Subcutaneous abdominal adipose tissue (tissue), 5 donors: ENCODE data around the gene PHLDA1.

Source experiments
- H3K27ac ChIP-seq: one replicate; pipeline ENCODE4 v1.7.0; 2013; ENCODE audit warnings: low read depth, mild to moderate bottlenecking, inconsistent platforms, low read length, moderate library complexity
- H3K27me3 ChIP-seq, 5 donors: one replicate each; pipeline ENCODE4 v1.7.0; 2013; ENCODE audit warnings: low read length in 5 of 5, inconsistent platforms in 1 of 5; ENCODE audit not compliant: control insufficient read depth in 5 of 5, insufficient read depth in 4 of 5
- H3K36me3 ChIP-seq, 5 donors: one replicate each; pipeline ENCODE4 v1.7.0; 2013; ENCODE audit warnings: low read length in 5 of 5; ENCODE audit not compliant: control insufficient read depth in 5 of 5, insufficient read depth in 5 of 5
- H3K4me1 ChIP-seq, 5 donors: one replicate each; pipeline ENCODE4 v1.7.0; 2013; ENCODE audit warnings: low read length in 5 of 5, mild to moderate bottlenecking in 3 of 5, moderate library complexity in 1 of 5; ENCODE audit not compliant: control insufficient read depth in 5 of 5, insufficient read depth in 5 of 5
- H3K4me3 ChIP-seq, 5 donors: one replicate each; pipeline ENCODE4 v1.7.0; 2013; ENCODE audit warnings: low read length in 5 of 5, low read depth in 1 of 5
- H3K9ac ChIP-seq, 5 donors: one replicate each; pipeline ENCODE4 v1.7.0; 2013; ENCODE audit warnings: low read length in 5 of 5, mild to moderate bottlenecking in 4 of 5, moderate library complexity in 3 of 5
- H3K9me3 ChIP-seq, 5 donors: one replicate each; pipeline ENCODE4 v1.7.0; 2013; ENCODE audit warnings: low read length in 5 of 5; ENCODE audit not compliant: control insufficient read depth in 5 of 5
- donor health status: healthy.
- donor health status: healthy.
- donor health status: healthy.
- donor health status: healthy.
- donor health status: healthy.

PHLDA1 gene

DNA sequence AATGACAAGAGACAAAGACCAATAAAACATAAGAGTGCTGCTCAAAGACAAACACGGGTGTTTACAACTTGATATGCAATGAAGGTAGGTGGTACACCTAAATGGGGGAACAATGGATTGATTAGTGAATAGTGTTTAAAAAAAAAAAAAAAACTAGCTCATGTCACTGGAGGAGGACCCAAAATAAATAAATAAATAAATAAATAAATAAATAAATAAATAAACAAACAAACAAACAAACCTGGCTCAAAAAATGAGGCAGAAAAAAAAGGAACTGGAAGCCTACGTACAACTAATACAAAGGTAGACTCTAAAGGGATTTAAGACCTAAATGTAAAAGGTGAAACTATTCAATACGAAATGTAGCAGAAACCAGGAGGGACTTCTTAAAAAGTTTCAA, 34.3 kb upstream of the PHLDA1 start:
- Histone ChIP-seq H3K27ac (no peak overlapping the region), H3K9me3 (peaks cover 0 to 13% (median 7%) of the 10 kb centered on the region in 5 donors), H3K27me3 (no peaks in the 10 kb centered on the region), H3K4me3 (no peak overlapping the region), H3K36me3 (peaks cover 12 to 41% (median 26%) of the 10 kb centered on the region in 5 donors), H3K4me1 (no peaks in the 10 kb centered on the region), H3K9ac (no peak overlapping the region)

DNA sequence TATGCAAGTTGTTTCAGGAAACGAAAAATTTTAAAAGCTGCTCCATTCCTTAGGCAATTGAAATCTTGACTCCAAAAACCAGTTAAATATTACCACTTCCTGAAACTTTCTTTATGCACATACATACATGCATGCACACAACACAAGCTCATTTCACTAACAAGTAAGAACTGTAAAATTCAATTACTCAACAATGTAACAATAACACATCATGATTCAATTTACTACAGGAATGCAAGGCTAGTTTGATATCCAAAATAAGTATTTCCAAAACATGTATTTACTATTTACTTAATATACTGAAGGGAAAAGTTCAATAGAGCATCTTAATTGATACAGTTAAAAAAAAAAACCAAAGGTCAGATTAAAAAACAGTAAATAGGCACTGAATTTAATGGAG, 33.3 kb upstream of the PHLDA1 start:
- peaks cover 0 to 13% (median 7%) of the 10 kb centered on the region in 5 donors for H3K9me3 ChIP-seq
- H3K27ac ChIP-seq: no peak overlapping the region
- H3K36me3 ChIP-seq: peaks cover 9 to 41% (median 25%) of the 10 kb centered on the region in 5 donors
- H3K4me3 ChIP-seq: no peak overlapping the region
- no peaks in the 10 kb centered on the region for H3K27me3 ChIP-seq
- H3K4me1 ChIP-seq: no peaks in the 10 kb centered on the region
- H3K9ac ChIP-seq: no peak overlapping the region

DNA sequence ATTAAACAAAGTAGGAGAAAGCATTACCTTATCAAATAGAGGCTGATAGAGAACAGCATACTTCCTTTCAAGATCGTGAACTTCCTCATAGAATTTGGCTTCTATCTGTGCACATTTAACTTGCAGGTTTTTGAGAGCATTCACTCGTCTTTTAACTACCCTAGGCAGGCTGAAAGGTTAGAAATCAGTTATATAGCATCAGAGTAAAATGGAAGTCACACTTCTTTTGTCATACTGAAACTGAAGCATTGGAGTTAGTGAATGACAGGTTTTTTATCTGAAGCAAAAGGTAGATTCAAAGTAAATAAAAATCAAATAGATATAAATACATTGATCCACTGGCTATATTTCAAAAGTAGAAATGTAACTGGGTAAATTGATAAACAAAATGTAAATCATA, 28.5 kb upstream of the PHLDA1 start:
- H3K36me3 ChIP-seq: peaks cover 23 to 65% (median 45%) of the 10 kb centered on the region in 5 donors
- H3K27ac ChIP-seq: no peak overlapping the region
- no peak overlapping the region for H3K9ac ChIP-seq
- no peaks in the 10 kb centered on the region for H3K4me1 ChIP-seq
- H3K27me3 ChIP-seq: no peaks in the 10 kb centered on the region
- peaks cover 0 to 10% (median 6%) of the 10 kb centered on the region in 5 donors for H3K9me3 ChIP-seq
- H3K4me3 ChIP-seq: no peak overlapping the region

DNA sequence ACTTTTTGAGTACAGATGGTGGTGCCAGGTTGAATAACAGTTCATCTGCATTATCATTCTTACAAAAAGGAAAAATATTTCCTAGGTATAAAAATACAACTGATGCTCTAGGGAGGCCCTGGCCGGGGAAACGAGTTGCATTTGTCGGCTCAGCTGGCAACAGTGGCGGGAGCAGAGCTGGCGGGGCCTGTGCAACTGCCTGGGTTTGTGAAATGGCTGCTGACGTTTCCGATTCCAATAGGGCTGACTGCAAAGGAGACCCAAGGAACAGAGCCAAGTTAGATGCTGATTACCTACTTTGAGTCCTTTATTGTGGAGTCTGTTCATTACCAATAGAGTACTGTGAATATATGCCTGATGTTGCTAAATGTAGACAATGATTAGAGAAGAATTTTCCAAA, 25.8 kb upstream of the PHLDA1 start:
- no peaks in the 10 kb centered on the region for H3K27me3 ChIP-seq
- peaks cover 41 to 81% (median 60%) of the 10 kb centered on the region in 5 donors for H3K36me3 ChIP-seq
- H3K9me3 ChIP-seq: no peaks in the 10 kb centered on the region
- H3K27ac ChIP-seq: no peak overlapping the region
- no peaks in the 10 kb centered on the region for H3K4me1 ChIP-seq
- H3K9ac ChIP-seq: no peak overlapping the region
- no peak overlapping the region for H3K4me3 ChIP-seq

DNA sequence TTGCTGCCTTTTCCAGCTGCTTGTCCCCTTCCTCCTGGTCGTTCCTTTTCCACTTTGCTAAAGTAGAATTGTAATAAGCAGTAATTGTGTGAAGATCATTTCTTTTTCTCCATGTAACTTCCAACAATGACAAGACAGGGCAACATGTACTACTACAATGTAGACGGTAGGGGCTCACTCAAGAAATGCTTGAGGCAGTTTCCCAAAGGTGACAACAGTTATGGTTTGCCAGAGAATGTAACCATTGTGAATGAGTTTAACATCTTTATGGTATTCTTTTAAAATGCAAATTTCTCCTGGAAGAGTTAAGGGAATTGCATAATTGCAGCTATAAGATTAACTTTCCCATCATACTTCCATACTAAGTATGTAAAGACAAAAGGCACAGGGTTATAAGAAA, 23.8 kb upstream of the PHLDA1 start:
- Histone ChIP-seq H3K4me3 (no peak overlapping the region), H3K9me3 (no peaks in the 10 kb centered on the region), H3K4me1 (no peaks in the 10 kb centered on the region), H3K9ac (no peak overlapping the region), H3K27ac (no peak overlapping the region), H3K27me3 (no peaks in the 10 kb centered on the region), H3K36me3 (peaks cover 36 to 78% (median 56%) of the 10 kb centered on the region in 5 donors)

DNA sequence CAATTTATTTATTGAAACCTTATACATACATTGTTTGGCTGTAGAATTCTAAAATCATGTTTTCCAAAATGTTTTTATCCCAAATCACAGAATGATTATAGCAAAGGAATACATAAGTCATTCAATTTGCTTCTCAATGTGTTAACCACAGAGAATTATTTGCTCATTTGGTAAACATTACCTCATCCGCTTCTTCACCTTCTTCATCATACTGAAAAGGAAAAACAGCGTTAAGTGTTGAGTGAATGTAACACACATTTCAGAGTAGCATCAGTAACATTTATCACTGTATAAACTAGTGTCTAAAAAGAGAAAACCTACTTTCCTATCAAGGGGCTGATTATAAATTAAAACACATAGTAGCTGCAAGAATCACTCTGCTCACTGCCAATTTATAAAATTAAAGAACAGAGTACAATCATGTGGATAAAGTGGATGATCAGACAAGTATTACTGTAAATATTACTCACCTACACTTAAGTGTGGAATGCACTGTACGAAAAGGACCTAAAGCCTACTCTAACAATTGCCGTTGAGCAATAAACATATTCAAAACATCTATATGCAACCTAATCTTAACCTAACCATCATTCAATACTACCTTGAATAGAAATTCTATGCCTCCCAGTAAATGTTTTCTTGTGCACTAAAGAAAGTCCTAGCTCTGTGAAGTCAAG, 18.1 kb upstream of the PHLDA1 start:
- Histone ChIP-seq H3K4me1 (no peaks in the 10 kb centered on the region), H3K27me3 (no peaks in the 10 kb centered on the region), H3K36me3 (peaks cover 27 to 63% (median 55%) of the 10 kb centered on the region in 5 donors), H3K9me3 (no peaks in the 10 kb centered on the region), H3K9ac (no peak overlapping the region), H3K27ac (no peak overlapping the region), H3K4me3 (no peak overlapping the region)

DNA sequence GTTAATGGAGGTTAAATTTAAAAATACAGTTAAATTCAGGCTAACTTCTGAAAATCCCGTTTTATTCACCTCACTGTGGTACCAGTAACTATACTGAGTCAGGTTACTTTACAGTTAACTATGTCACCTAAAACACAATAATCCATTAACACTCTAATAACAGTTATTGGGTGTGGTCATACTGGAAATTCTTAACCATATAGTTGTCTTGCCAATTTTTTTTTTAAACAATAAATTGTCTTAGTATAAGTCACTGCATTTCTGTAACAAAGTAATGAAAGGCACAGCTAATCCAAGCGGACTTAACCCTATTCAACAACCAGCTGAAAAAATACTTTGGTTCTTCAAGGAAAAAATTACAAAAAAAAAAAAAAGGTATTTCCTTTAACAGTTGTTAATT, 16.2 kb upstream of the PHLDA1 start:
- Histone ChIP-seq H3K9ac (no peak overlapping the region), H3K27ac (no peak overlapping the region), H3K4me1 (no peaks in the 10 kb centered on the region), H3K9me3 (no peaks in the 10 kb centered on the region), H3K36me3 (peaks cover 17 to 48% (median 44%) of the 10 kb centered on the region in 5 donors), H3K27me3 (no peaks in the 10 kb centered on the region), H3K4me3 (no peak overlapping the region)

DNA sequence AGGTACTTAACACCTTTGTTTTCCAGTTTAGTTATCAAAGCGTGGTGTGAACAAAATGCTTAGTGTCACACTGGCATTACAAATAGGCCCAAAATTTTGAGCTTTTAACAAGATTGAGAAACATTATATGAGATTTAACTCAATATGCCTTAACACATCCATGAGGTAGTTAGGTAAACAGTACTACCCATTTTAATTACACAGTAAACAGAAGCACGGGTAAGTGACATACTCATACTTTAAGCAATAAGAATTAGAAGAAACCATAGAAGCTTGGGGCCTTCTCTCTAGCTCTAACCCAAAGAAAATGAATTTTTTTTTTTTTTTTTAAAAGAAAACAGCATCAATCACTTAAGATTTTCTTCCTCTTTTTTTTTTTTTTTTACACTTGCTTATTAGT, 15.5 kb upstream of the PHLDA1 start:
- no peaks in the 10 kb centered on the region for H3K27me3 ChIP-seq
- no peak overlapping the region for H3K27ac ChIP-seq
- H3K36me3 ChIP-seq: peaks cover 13 to 41% (median 37%) of the 10 kb centered on the region in 5 donors
- H3K9me3 ChIP-seq: no peaks in the 10 kb centered on the region
- peak overlapping the region in 1 of 5 donors; percentile 24 for H3K9ac ChIP-seq
- no peaks in the 10 kb centered on the region for H3K4me1 ChIP-seq
- no peak overlapping the region for H3K4me3 ChIP-seq

DNA sequence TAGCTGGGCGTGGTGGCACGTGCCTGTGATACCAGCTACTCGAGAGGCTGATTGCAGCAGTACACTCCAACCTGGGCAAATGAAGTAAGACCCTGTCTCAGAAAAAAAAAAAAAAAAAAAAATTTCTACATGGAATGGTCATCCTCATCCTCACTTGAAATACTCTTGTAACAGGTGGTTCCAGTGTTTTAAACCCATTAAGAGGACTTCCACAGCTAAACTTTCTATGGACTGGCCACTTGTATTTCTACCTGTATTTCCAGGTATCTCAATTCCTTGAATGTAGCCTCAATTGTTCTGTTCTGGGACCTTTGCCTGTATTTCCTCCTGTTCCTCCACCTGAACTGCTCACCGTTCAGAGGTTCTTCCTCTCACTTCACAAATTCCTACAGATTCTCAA, 11.8 kb upstream of the PHLDA1 start:
- Histone ChIP-seq H3K27ac (no peak overlapping the region), H3K36me3 (peaks cover 0 to 14% (median 9%) of the 10 kb centered on the region in 5 donors), H3K4me1 (no peaks in the 10 kb centered on the region), H3K27me3 (no peaks in the 10 kb centered on the region), H3K9ac (no peak overlapping the region), H3K4me3 (no peak overlapping the region), H3K9me3 (no peaks in the 10 kb centered on the region)

DNA sequence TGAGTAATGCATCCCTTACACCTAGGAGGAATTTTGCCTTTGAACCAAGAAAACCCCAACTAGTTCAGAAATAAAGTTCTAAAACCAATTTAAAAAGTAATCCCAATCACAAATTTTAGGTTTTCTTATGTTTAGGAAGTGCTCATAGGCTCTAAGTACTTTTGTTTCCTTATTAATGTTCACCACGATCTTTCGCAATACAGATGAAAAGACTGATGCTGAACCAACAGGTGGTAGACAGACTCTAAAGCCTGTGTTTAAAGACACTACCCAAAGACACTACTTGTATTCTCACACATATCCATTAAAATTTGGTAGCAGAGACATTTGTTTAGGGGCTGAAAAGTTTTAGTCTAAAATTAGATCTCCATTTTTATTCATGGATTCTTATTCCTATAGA, 10.6 kb upstream of the PHLDA1 start:
- H3K36me3 ChIP-seq: peaks cover 0 to 9% (median 5%) of the 10 kb centered on the region in 5 donors
- peaks cover 0 to 3% (median 0%) of the 10 kb centered on the region in 5 donors for H3K4me1 ChIP-seq
- no peak overlapping the region for H3K4me3 ChIP-seq
- no peaks in the 10 kb centered on the region for H3K9me3 ChIP-seq
- H3K27ac ChIP-seq: no peak overlapping the region
- no peak overlapping the region for H3K9ac ChIP-seq
- no peaks in the 10 kb centered on the region for H3K27me3 ChIP-seq
